ENCODE results near the gene AP3B1. TPM values are rescaled to one million over a fixed set of nuclear protein-coding genes. Genes with fewer than 3 reads are reported as not detected.

The AP3B1 gene
- total and polyA plus RNA-seq, 2 donors from 2014 or later, result 49.3 to 53.2 TPM

DNA sequence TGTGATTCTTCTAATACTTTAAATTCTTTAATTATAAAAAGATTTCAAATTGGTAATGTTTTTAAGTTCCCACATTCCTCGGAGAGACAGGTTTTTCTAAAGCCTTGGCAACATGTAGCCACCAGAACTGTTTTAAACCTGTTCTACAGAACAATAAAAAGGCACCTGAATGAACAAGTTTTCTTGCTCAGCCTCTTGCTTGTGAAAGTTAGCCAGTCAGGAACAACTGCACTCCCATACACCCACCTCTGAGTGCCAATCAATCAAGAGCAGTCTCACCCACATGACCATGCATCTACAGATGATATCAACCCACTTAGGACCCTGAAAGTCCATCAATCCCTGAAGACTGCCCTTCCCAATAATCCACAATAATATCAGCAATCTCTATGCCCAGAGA is 62.3 kb downstream of the AP3B1 start:
- intact Hi-C loops (cut with DNase I), result no loop called here
- Histone ChIP-seq H3K4me1 (ENCODE audit: control insufficient read depth in 2 of 3, insufficient read depth in 2 of 3, low read depth in 1 of 3, low read length in 3 of 3) (peaks cover 0 to 2% (median 0%) of the 10 kb centered on the region in 3 donors), H3K36me3 (ENCODE audit: control insufficient read depth in 2 of 3, insufficient read depth in 3 of 3, low read length in 3 of 3) (peaks cover 0 to 4% (median 0%) of the 10 kb centered on the region in 3 donors), H3K9ac (ENCODE audit: low read length in 3 of 3) (no peak overlapping the region), H3K27me3 (ENCODE audit: control insufficient read depth, insufficient read depth, low read length) (no peaks in the 10 kb centered on the region), H3K27ac (ENCODE audit: low read depth in 2 of 2, low read length in 2 of 2) (no peak overlapping the region), H3K4me3 (ENCODE audit: low read length in 3 of 3) (no peak overlapping the region), H3K9me3 (ENCODE audit: control insufficient read depth in 2 of 3, insufficient read depth in 1 of 3, low read length in 3 of 3) (no peaks in the 10 kb centered on the region)
- TF ChIP-seq, protein P1, sequence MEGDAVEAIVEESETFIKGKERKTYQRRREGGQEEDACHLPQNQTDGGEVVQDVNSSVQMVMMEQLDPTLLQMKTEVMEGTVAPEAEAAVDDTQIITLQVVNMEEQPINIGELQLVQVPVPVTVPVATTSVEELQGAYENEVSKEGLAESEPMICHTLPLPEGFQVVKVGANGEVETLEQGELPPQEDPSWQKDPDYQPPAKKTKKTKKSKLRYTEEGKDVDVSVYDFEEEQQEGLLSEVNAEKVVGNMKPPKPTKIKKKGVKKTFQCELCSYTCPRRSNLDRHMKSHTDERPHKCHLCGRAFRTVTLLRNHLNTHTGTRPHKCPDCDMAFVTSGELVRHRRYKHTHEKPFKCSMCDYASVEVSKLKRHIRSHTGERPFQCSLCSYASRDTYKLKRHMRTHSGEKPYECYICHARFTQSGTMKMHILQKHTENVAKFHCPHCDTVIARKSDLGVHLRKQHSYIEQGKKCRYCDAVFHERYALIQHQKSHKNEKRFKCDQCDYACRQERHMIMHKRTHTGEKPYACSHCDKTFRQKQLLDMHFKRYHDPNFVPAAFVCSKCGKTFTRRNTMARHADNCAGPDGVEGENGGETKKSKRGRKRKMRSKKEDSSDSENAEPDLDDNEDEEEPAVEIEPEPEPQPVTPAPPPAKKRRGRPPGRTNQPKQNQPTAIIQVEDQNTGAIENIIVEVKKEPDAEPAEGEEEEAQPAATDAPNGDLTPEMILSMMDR (IDR thresholded peaks at IDR 0.05; ENCODE audit: borderline replicate concordance, extremely low read depth, insufficient read depth), result no peak
- FAIRE-seq (no peak), DNase-seq (peak in 1 of 5 donors; percentile 0)

DNA sequence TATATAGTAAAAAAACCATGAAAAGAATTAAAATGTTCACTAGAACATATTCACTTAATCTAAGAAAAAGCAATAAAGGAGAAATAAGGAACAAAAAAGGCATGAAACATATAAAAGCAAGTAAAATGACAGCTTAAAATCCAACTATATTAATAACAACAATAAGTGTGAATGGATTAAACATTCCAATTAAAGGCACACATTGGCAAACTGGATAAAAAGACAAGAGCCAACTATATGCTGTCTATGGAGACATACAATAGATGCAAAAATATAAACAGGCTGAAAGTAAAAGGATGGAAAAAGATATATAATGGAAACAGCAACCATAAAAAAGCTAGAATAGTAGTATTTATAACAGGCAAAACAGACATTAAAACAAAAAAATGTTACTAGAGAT is 70.1 kb downstream of the AP3B1 start:
- Histone ChIP-seq H3K4me1 (ENCODE audit: control insufficient read depth in 2 of 3, insufficient read depth in 2 of 3, low read depth in 1 of 3, low read length in 3 of 3) (no peaks in the 10 kb centered on the region), H3K9me3 (ENCODE audit: control insufficient read depth in 2 of 3, insufficient read depth in 1 of 3, low read length in 3 of 3) (no peaks in the 10 kb centered on the region), H3K9ac (ENCODE audit: low read length in 3 of 3) (no peak overlapping the region), H3K36me3 (ENCODE audit: control insufficient read depth in 2 of 3, insufficient read depth in 3 of 3, low read length in 3 of 3) (peaks cover 2 to 10% (median 9%) of the 10 kb centered on the region in 3 donors), H3K4me3 (ENCODE audit: low read length in 3 of 3) (no peak overlapping the region), H3K27me3 (ENCODE audit: control insufficient read depth, insufficient read depth, low read length) (no peaks in the 10 kb centered on the region), H3K27ac (ENCODE audit: low read depth in 2 of 2, low read length in 2 of 2) (no peak overlapping the region)
- DNase-seq, result no peak
- FAIRE-seq, result no peak
- TF ChIP-seq, protein P1 (IDR thresholded peaks at IDR 0.05; ENCODE audit: borderline replicate concordance, extremely low read depth, insufficient read depth), result no peak
- intact Hi-C loops (cut with DNase I), result no loop called here

DNA sequence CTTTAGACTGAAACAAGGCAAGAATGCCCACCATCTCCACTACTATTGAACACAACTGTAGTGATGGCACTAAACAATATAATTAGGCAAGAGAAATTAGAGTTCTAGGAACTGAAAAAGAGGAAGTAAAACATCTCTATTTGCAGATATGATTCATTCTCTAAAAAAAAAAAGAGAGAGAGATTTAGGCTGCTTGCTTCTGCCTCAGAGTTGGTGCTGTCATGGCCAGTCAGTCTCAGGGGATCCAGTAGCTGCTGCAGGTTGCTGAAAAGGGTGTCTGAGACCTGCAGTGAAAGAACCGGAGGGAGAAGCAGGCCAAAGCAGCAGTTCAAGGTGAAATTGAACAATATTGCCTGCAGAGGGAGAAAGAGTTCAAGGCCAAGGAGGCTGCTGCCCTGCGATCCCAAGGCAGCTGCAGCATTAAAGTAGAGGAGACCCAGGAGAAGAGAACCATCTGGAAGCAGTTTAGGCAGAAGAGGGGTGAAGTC is 72.5 kb downstream of the AP3B1 start:
- TF ChIP-seq, protein P1 (IDR thresholded peaks at IDR 0.05; ENCODE audit: borderline replicate concordance, extremely low read depth, insufficient read depth), result no peak
- Histone ChIP-seq H3K4me1 (ENCODE audit: control insufficient read depth in 2 of 3, insufficient read depth in 2 of 3, low read depth in 1 of 3, low read length in 3 of 3) (no peaks in the 10 kb centered on the region), H3K27ac (ENCODE audit: low read depth in 2 of 2, low read length in 2 of 2) (no peak overlapping the region), H3K9ac (ENCODE audit: low read length in 3 of 3) (no peak overlapping the region), H3K9me3 (ENCODE audit: control insufficient read depth in 2 of 3, insufficient read depth in 1 of 3, low read length in 3 of 3) (no peaks in the 10 kb centered on the region), H3K36me3 (ENCODE audit: control insufficient read depth in 2 of 3, insufficient read depth in 3 of 3, low read length in 3 of 3) (peaks cover 2 to 10% (median 4%) of the 10 kb centered on the region in 3 donors), H3K27me3 (ENCODE audit: control insufficient read depth, insufficient read depth, low read length) (no peaks in the 10 kb centered on the region), H3K4me3 (ENCODE audit: low read length in 3 of 3) (no peak overlapping the region)
- no peak for FAIRE-seq
- intact Hi-C loops (cut with DNase I), result no loop called here
- DNase-seq, result no peak

DNA sequence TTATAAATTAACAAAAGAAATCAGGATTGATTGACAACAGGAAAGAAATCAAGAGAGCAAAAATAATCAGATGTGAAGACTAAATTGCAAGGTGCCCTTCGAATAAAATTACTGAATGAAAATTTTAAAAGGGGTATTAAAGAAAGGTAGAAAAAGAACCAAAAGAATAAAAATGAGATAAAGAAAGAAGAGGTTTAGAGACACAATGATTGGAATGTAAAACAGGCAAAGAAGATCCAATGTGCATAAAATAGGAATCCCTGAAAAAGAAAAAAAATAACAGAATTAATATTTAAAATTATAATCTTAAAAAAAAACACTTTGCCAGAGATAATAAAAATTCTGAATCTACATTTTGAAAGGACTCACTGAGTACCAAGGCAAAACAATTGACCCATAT is 73.0 kb downstream of the AP3B1 start:
- intact Hi-C loops (cut with DNase I), result no loop called here
- DNase-seq, result no peak
- TF ChIP-seq, protein P1 (IDR thresholded peaks at IDR 0.05; ENCODE audit: borderline replicate concordance, extremely low read depth, insufficient read depth), result no peak
- FAIRE-seq, result no peak
- no peaks in the 10 kb centered on the region for H3K27me3 ChIP-seq (ENCODE audit: control insufficient read depth, insufficient read depth, low read length)
- H3K9me3 ChIP-seq (ENCODE audit: control insufficient read depth in 2 of 3, insufficient read depth in 1 of 3, low read length in 3 of 3), result no peaks in the 10 kb centered on the region
- no peak overlapping the region for H3K4me3 ChIP-seq (ENCODE audit: low read length in 3 of 3)
- no peak overlapping the region for H3K9ac ChIP-seq (ENCODE audit: low read length in 3 of 3)
- no peaks in the 10 kb centered on the region for H3K4me1 ChIP-seq (ENCODE audit: control insufficient read depth in 2 of 3, insufficient read depth in 2 of 3, low read depth in 1 of 3, low read length in 3 of 3)
- peaks cover 2 to 10% (median 4%) of the 10 kb centered on the region in 3 donors for H3K36me3 ChIP-seq (ENCODE audit: control insufficient read depth in 2 of 3, insufficient read depth in 3 of 3, low read length in 3 of 3)
- H3K27ac ChIP-seq (ENCODE audit: low read depth in 2 of 2, low read length in 2 of 2), result no peak overlapping the region
